ENCODE results near the gene OR6S1.

DNA sequence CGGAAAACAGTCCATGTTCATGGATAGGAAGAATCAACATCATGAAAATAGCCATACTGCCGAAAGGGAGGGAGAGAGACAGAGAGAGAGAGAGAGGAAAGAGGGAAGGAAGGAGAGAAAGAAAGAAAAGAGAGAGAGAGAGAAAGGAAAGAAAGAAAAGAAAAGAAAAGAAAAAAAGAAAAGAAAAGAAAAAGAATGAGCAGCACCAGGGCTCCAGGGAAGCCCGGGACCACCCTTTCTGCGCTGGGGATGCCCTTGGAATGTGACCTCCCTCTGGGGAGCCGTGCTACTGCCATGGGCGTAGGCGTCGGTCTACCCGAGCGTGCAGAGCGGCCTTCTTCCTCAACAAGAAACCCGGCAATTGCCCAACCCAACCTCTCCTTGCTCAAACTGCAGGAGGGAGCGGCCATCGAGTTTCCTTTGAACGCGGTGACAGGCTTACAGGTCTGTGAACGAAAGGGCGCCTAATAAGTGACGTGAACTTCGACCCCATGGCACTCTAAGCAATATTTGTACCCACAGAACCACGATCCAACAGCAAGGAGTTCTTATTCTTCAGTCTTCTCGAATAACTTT is 16.9 kb downstream of the OR6S1 start:
- TF ChIP-seq NR3C1 (CRISPR knock-in tag; conservative IDR thresholded peaks at IDR 0.05; ENCODE audit: low read depth), result no peak
- no peak for TF ChIP-seq CTCF (IDR thresholded peaks at IDR 0.05)
- no peak for TF ChIP-seq JUN (CRISPR knock-in tag; IDR thresholded peaks at IDR 0.05)
